K562 (cell line): ENCODE data around the gene HSD17B13. TPM values are rescaled to one million over a fixed set of nuclear protein-coding genes. Genes with fewer than 3 reads are reported as not detected.

ENCODE experiments used
- ATAC-seq: fragments of 200-7000 bp; cut with Tn5 transposase; 3 replicates; pipeline ENCODE4 v1.9.1; 2020; ENCODE audit warnings: moderate library complexity
- BruUV-seq: library from RNA; stranded (reverse); fragments of 400-500 nt; replicated peaks from 2 replicates; lab custom pipeline; 2021; lab: Mats Ljungman, UMichigan
- CTCF ChIA-PET: fragments of 300-600 bp; formaldehyde crosslinking; extraction: SDS; loops from one replicate; lab custom pipeline; 2021; ENCODE audit warnings: low intra/inter-chr PET ratio; lab: Yijun Ruan, JAX
- POLR2A ChIA-PET: fragments of 300-600, 350-650 bp; sonication (Branson Sonifier 250); formaldehyde crosslinking; extraction: SDS; loops from one replicate; lab custom pipeline; 2021; ENCODE audit warnings: antibody characterized with exemption, inconsistent platforms; lab: Yijun Ruan, JAX
- DNase-seq, 4 experiments: peaks; one replicate each; pipeline versions ENCODE4 v3.0.0 to v3.0.0-alpha.2; 2011 to 2018; ENCODE audit warnings: low spot score in 3 of 4, mixed read lengths in 3 of 4; ENCODE audit errors: extremely low read depth in 1 of 4
- FAIRE-seq: peaks from 2 replicates; lab custom pipeline; 2011; peaks lifted over from hg19 to GRCh38; lab: Jason Lieb, UNC
- H2AFZ ChIP-seq: 2 replicates; pipeline ENCODE4 v1.6.0; 2011; ENCODE audit warnings: low read depth, low read length, control low read depth, inconsistent platforms
- H3K27ac ChIP-seq: fragments of 200-600 bp; 3 replicates; pipeline ENCODE4 v1.8.0; 2011; ENCODE audit warnings: low read depth, mild to moderate bottlenecking, control low read depth, inconsistent platforms, low read length, moderate library complexity, mixed read lengths; ENCODE audit errors: extremely low read depth
- H3K27me3 ChIP-seq, 2 experiments: fragments of 300-600 bp in 1 of 2; 2 replicates in 1 of 2; 3 replicates in 1 of 2; pipeline versions ENCODE4 v1.6.0 to v1.8.0; 2011; ENCODE audit warnings: inconsistent platforms in 2 of 2, low read length in 2 of 2, mild to moderate bottlenecking in 1 of 2, mixed read lengths in 1 of 2, moderate library complexity in 1 of 2; ENCODE audit not compliant: control insufficient read depth in 2 of 2, insufficient read depth in 2 of 2
- H3K36me3 ChIP-seq: fragments of 300-600 bp; 3 replicates; pipeline ENCODE4 v1.8.0; 2011; ENCODE audit warnings: mild to moderate bottlenecking, low read length, inconsistent platforms; ENCODE audit not compliant: control insufficient read depth, insufficient read depth
- H3K4me1 ChIP-seq, 2 experiments: fragments of 200-600 bp in 1 of 2; replicated peaks in 1 of 2; 2 replicates in 1 of 2; 3 replicates in 1 of 2; pipeline versions ENCODE4 v1.5.1 to v1.8.0; 2011; ENCODE audit warnings: inconsistent platforms in 2 of 2, low read length in 2 of 2, mild to moderate bottlenecking in 1 of 2, mixed read lengths in 1 of 2, moderate library complexity in 1 of 2; ENCODE audit not compliant: control insufficient read depth in 2 of 2, insufficient read depth in 2 of 2
- H3K4me2 ChIP-seq: 2 replicates; pipeline ENCODE4 v1.6.1; 2011; ENCODE audit warnings: low read length, control low read depth, inconsistent platforms, mixed read lengths; ENCODE audit not compliant: insufficient read depth
- H3K4me3 ChIP-seq: fragments of 200-600 bp; sonication (generic), shearing (Covaris generic); 2 replicates; pipeline ENCODE4 v1.5.1; 2016; ENCODE audit warnings: control low read depth, inconsistent platforms
- H3K79me2 ChIP-seq: fragments of 200-600 bp; 3 replicates; pipeline ENCODE4 v1.8.0; 2011; ENCODE audit warnings: low read length, inconsistent platforms; ENCODE audit not compliant: control insufficient read depth, insufficient read depth
- H3K9ac ChIP-seq, 2 experiments: 2 replicates each; pipeline versions ENCODE4 v1.6.0 to v1.6.1; 2011; ENCODE audit warnings: low read depth in 2 of 2, low read length in 2 of 2, control low read depth in 1 of 2, inconsistent platforms in 1 of 2, mild to moderate bottlenecking in 1 of 2, mixed read lengths in 1 of 2; ENCODE audit not compliant: insufficient read depth in 1 of 2
- H3K9me1 ChIP-seq: one replicate; pipeline ENCODE4 v1.6.0; 2011; ENCODE audit warnings: inconsistent platforms, mild to moderate bottlenecking, low read length, moderate library complexity; ENCODE audit not compliant: control insufficient read depth, insufficient read depth
- H3K9me3 ChIP-seq: replicated peaks from 2 replicates; pipeline ENCODE4 v1.5.1; 2011; ENCODE audit warnings: low read depth, low read length, inconsistent platforms; ENCODE audit not compliant: control insufficient read depth, insufficient read depth
- H4K20me1 ChIP-seq: replicated peaks from 2 replicates; pipeline ENCODE4 v1.6.1; 2011; ENCODE audit warnings: low read length, inconsistent platforms, mixed read lengths; ENCODE audit not compliant: control insufficient read depth, insufficient read depth
- ATF7 ChIP-seq: fragments of 450-650 bp; IDR thresholded peaks from 2 replicates; pipeline ENCODE4 v1.7.1; 2014; ENCODE audit warnings: mild to moderate bottlenecking, moderate library complexity
- CCNT2 ChIP-seq: IDR thresholded peaks from 2 replicates; pipeline ENCODE4 v1.6.1; 2011; ENCODE audit warnings: borderline replicate concordance, low read depth, mild to moderate bottlenecking, moderate library complexity, mixed read lengths, low read length; ENCODE audit not compliant: insufficient read length; ENCODE audit errors: extremely low read depth
- CHD4 ChIP-seq: fragments of 200-600 bp; sonication (generic); IDR thresholded peaks from 3 replicates; pipeline ENCODE4 v1.6.1; 2012; ENCODE audit warnings: low read depth, mild to moderate bottlenecking, mixed read lengths, low read length, inconsistent platforms; ENCODE audit not compliant: insufficient read depth, insufficient replicate concordance, poor library complexity, severe bottlenecking
- COPS2 ChIP-seq: fragments of 450-650 bp; conservative IDR thresholded peaks from 2 replicates; pipeline ENCODE4 v1.6.1; 2016; ENCODE audit warnings: mild to moderate bottlenecking, moderate library complexity
- CTCF ChIP-seq, 3 experiments: IDR thresholded peaks in 2 of 3; conservative IDR thresholded peaks in 1 of 3; 2 replicates each; pipeline ENCODE4 v1.5.1; 2011 to 2012; ENCODE audit warnings: low read length in 3 of 3, mild to moderate bottlenecking in 3 of 3, control low read depth in 2 of 3, improper control_type of control experiment in 1 of 3, inconsistent platforms in 1 of 3, low read depth in 1 of 3, mixed read lengths in 1 of 3, moderate library complexity in 1 of 3; ENCODE audit not compliant: insufficient read depth in 2 of 3
- GABPB1 ChIP-seq: sonication (generic); formaldehyde crosslinking; IDR thresholded peaks from 2 replicates; pipeline ENCODE4 v1.8.0; 2022; ENCODE audit warnings: mild to moderate bottlenecking, missing genetic modification reagents
- HDAC6 ChIP-seq: IDR thresholded peaks from 2 replicates; pipeline ENCODE4 v1.6.1; 2012; ENCODE audit warnings: low read depth, mild to moderate bottlenecking, control low read depth, inconsistent platforms, low read length, moderate library complexity
- ILF3 ChIP-seq: fragments of 450-650 bp; IDR thresholded peaks from 2 replicates; pipeline ENCODE4 v1.6.1; 2018; ENCODE audit warnings: antibody characterized with exemption, mild to moderate bottlenecking, moderate library complexity, borderline replicate concordance
- MAFF ChIP-seq: IDR thresholded peaks from 2 replicates; pipeline ENCODE4 v1.6.1; 2012; ENCODE audit warnings: low read length, improper control_type of control experiment
- ZNF764 ChIP-seq: fragments of 250-450 bp; sonication (Bioruptor Pico); IDR thresholded peaks from 2 replicates; pipeline ENCODE4 v1.4.0; 2020; ENCODE audit warnings: low read depth, mild to moderate bottlenecking, moderate library complexity
- WGBS: fragments of 100-300 bp; shearing (Covaris generic); methylation state at CpG from one replicate; pipeline ENCODE4 v1.1.6; 2016; ENCODE audit warnings: low coverage, mixed read lengths; ENCODE audit not compliant: insufficient coverage; ENCODE audit errors: missing lambda C conversion rate; 5-methylcytosine and 5-hydroxymethylcytosine counted together
- in situ Hi-C: fragments of 300-500 bp; cut with MboI; formaldehyde crosslinking; loops from 4 replicates; pipeline ENCODE4 v1.15.0; 2018; ENCODE audit warnings: inconsistent platforms, mixed read lengths
- intact Hi-C: fragments of 100-400 bp; cut with micrococcal nuclease; formaldehyde crosslinking; loops from 2 replicates; pipeline ENCODE4 v1.14.2; 2022
- polyA plus RNA-seq, 8 experiments: library from polyadenylated mRNA; depleted of rRNA in 4 of 8; stranded (reverse) in 5 of 8; unstranded in 3 of 8; fragments of >200 nt; fragmentation: Nextera tagmentation in 2 of 8; fragmentation: Illumina TruSeq in 1 of 8; extraction: Ambion mirVana in 2 of 8; extraction: Trizol in 1 of 8; gene quantifications; 2 replicates each; pipeline versions ENCODE4 v1.2.1 to v1.2.3, GENCODE V29; 2011 to 2014; ENCODE audit warnings: inconsistent platforms in 1 of 8, missing spikeins in 1 of 8
- total RNA-seq, 7 experiments: library from RNA; depleted of rRNA in 6 of 7; stranded (reverse); fragments of >200 nt in 6 of 7; fragmentation: Illumina TruSeq in 2 of 7; extraction: Trizol in 2 of 7; gene quantifications; 2 replicates each; pipeline versions ENCODE4 v1.2.1 to v1.2.3, GENCODE V29; 2011 to 2021; ENCODE audit warnings: low replicate concordance in 1 of 7
- TF ChIP-seq, protein P1 (sequence below): IDR thresholded peaks from 2 replicates; pipeline ENCODE4 v1.6.1; 2012; ENCODE audit warnings: low read depth, low read length, improper control_type of control experiment, borderline replicate concordance
- TF ChIP-seq, protein P2 (sequence below): fragments of 250-450 bp; sonication (Bioruptor Pico); IDR thresholded peaks from 2 replicates; pipeline ENCODE4 v1.8.0; 2021; ENCODE audit warnings: moderate library complexity, mild to moderate bottlenecking, inconsistent platforms

HSD17B13 gene
- total and polyA plus RNA-seq, 9 of the 15 experiments (the other 6 are each of a cell fraction or from before 2014, with no cell fraction given): 0.05 to 0.36 (median 0.29) TPM

- TF ChIP-seq CHD4: no peak
- no peak for TF ChIP-seq CCNT2
Observed at GRCh38 chr4:87274327-87274726, 48.4 kb downstream of the HSD17B13 start (continued).

GRCh38 chr4:87270825-87271224, 51.9 kb downstream of the HSD17B13 start:
- CTCF ChIA-PET: interaction anchor here (2.0 kb wide), 1 partner anchor 195 kb away, joined by 20 read pairs; no protein-coding TSS in a partner anchor
- POLR2A ChIA-PET: no interaction called here
- in situ Hi-C loops: loop anchor here (5.0 kb wide), 1 partner anchor 191 kb away; no protein-coding TSS in a partner anchor
- Histone ChIP-seq H3K9me1 (no peaks in the 10 kb centered on the region), H4K20me1 (no peaks in the 10 kb centered on the region), H3K27ac (no peak overlapping the region), H3K27me3 (peaks cover 7 to 16% of the 10 kb centered on the region in 2 experiments), H3K9ac (no peak overlapping the region), H3K9me3 (no peaks in the 10 kb centered on the region), H2AFZ (no peak overlapping the region), H3K4me1 (no peaks in the 10 kb centered on the region), H3K4me3 (no peak overlapping the region), H3K36me3 (no peaks in the 10 kb centered on the region), H3K79me2 (no peaks in the 10 kb centered on the region), H3K4me2 (no peak overlapping the region)
- intact Hi-C loops: loop anchor here (1.0 to 5.0 kb wide), 3 partner anchors 96 to 577 kb away; no protein-coding TSS in a partner anchor
- ATAC-seq (no peak; the same call in 1 of the 3 replicates), FAIRE-seq (no peak), DNase-seq (no peak)
- WGBS: 2% methylated on average over 7 of the region's 7 CpGs
- BruUV-seq: no TSS peak
- TF ChIP-seq, protein P1, sequence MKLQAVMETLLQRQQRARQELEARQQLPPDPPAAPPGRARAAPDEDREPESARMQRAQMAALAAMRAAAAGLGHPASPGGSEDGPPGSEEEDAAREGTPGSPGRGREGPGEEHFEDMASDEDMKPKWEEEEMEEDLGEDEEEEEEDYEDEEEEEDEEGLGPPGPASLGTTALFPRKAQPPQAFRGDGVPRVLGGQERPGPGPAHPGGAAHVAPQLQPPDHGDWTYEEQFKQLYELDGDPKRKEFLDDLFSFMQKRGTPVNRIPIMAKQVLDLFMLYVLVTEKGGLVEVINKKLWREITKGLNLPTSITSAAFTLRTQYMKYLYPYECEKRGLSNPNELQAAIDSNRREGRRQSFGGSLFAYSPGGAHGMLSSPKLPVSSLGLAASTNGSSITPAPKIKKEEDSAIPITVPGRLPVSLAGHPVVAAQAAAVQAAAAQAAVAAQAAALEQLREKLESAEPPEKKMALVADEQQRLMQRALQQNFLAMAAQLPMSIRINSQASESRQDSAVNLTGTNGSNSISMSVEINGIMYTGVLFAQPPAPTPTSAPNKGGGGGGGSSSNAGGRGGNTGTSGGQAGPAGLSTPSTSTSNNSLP: no peak
- TF ChIP-seq, protein P2, sequence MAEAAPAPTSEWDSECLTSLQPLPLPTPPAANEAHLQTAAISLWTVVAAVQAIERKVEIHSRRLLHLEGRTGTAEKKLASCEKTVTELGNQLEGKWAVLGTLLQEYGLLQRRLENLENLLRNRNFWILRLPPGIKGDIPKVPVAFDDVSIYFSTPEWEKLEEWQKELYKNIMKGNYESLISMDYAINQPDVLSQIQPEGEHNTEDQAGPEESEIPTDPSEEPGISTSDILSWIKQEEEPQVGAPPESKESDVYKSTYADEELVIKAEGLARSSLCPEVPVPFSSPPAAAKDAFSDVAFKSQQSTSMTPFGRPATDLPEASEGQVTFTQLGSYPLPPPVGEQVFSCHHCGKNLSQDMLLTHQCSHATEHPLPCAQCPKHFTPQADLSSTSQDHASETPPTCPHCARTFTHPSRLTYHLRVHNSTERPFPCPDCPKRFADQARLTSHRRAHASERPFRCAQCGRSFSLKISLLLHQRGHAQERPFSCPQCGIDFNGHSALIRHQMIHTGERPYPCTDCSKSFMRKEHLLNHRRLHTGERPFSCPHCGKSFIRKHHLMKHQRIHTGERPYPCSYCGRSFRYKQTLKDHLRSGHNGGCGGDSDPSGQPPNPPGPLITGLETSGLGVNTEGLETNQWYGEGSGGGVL (CRISPR knock-in tag): no peak
- TF ChIP-seq CTCF (IDR thresholded peaks at IDR 0.05 in 2 of 3, conservative IDR thresholded peaks at IDR 0.05 in 1 of 3; ENCODE audit: insufficient read depth in 2 of 3, low read depth in 1 of 3, low read length in 3 of 3) (no peak), ILF3 (no peak), HDAC6 (no peak), ZNF764 (CRISPR knock-in tag) (no peak), ATF7 (no peak), MAFF (no peak), GABPB1 (CRISPR knock-in tag) (no peak), COPS2 (no peak)
